Activated naive CD8-positive, alpha-beta T cell treated with anti-CD3 and anti-CD28 coated beads, Interleukin-2, amount 50 U/mL, for 24 hours (primary cell): Measurements from ENCODE around the gene CST5.
"Not testable (repeated sequence)": the region's sequence is repeated elsewhere in the genome, so short reads cannot be mapped to it uniquely, and the experiment has no call there.

Source experiments
- ATAC-seq: fragments of 150-1000 bp; cut with Tn5 transposase; one replicate; pipeline ENCODE4 v1.10.0; 2021
- DNase-seq: peaks from one replicate; pipeline ENCODE4 v3.0.0; 2021
- H3K27ac Mint-ChIP-seq: one replicate; pipeline ENCODE4 v1.8.0; 2021; ENCODE audit warnings: mild to moderate bottlenecking, mixed read lengths
- H3K27me3 Mint-ChIP-seq: one replicate; pipeline ENCODE4 v1.8.0; 2021; ENCODE audit warnings: mixed read lengths
- H3K36me3 Mint-ChIP-seq: one replicate; pipeline ENCODE4 v1.8.0; 2021; ENCODE audit warnings: low read depth, mixed read lengths
- H3K4me1 Mint-ChIP-seq: one replicate; pipeline ENCODE4 v1.8.0; 2021; ENCODE audit warnings: mixed read lengths
- H3K4me3 Mint-ChIP-seq: one replicate; pipeline ENCODE4 v1.8.0; 2021; ENCODE audit warnings: mild to moderate bottlenecking, moderate library complexity, mixed read lengths
- H3K9me3 Mint-ChIP-seq: one replicate; pipeline ENCODE4 v1.8.0; 2021; ENCODE audit warnings: mixed read lengths

The CST5 gene

DNA sequence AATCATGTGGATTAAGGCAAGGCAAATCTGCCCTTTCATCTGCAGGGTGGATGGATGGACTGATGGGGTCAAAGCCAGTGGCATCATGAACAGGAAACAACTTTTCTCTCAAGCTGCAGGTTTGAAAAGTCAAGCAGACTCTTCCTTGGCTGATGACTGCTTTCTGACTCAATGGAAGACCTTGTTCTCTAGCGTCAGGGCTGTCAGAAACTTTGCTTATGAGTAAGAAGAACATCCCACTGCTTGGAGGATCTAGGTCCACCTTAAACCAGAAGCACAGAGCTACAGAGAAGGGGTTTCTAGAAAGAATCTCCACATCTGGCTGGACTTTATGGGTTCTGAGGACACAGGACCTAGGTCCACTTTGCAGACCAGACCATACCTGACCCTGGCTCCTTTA, 36.3 kb upstream of the CST5 start:
- Mint-ChIP-seq H3K36me3 (no peaks in the 10 kb centered on the region), H3K27me3 (peaks cover 2% of the 10 kb centered on the region), H3K4me3 (no peak overlapping the region), H3K4me1 (peaks cover 40% of the 10 kb centered on the region), H3K27ac (no peak overlapping the region), H3K9me3 (no peaks in the 10 kb centered on the region)
- peak; percentile 48 for ATAC-seq
- DNase-seq: no peak

- H3K27me3 Mint-ChIP-seq, H3K4me3 Mint-ChIP-seq, H3K27ac Mint-ChIP-seq, ATAC-seq, DNase-seq, H3K36me3 Mint-ChIP-seq, H3K9me3 Mint-ChIP-seq: not testable (repeated sequence)
- H3K4me1 Mint-ChIP-seq: peaks cover 27% of the 10 kb centered on the region
These were observed 34.9 kb upstream of the CST5 start for GRCh38 chr20:23914469-23914868.

DNA sequence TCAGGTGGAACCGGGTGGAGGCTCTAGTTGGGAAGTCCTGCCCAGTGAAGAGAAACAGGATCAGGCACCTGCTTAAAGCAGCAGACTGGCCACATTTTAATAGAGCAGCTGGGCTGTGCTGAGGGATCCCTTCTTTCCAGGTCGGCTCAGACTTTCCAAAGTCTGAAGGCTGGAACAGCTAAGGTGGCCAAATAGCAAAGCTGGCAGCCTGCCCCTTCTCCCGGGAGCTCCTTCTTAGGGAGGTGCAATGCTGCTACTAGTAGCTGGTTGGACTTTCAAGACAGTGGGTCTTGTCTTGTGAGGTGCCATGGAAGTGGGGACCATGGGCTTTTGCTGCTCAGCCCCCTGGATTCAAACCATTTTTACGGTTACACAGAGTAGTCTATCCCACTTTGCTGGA, 30.7 kb upstream of the CST5 start:
- DNase-seq (no peak), ATAC-seq (no peak)
- peaks cover 9% of the 10 kb centered on the region for H3K4me1 Mint-ChIP-seq
- H3K27ac Mint-ChIP-seq: no peak overlapping the region
- H3K4me3 Mint-ChIP-seq: no peak overlapping the region
- H3K36me3 Mint-ChIP-seq: no peaks in the 10 kb centered on the region
- peaks cover 2% of the 10 kb centered on the region for H3K27me3 Mint-ChIP-seq
- H3K9me3 Mint-ChIP-seq: peaks cover 24% of the 10 kb centered on the region

DNA sequence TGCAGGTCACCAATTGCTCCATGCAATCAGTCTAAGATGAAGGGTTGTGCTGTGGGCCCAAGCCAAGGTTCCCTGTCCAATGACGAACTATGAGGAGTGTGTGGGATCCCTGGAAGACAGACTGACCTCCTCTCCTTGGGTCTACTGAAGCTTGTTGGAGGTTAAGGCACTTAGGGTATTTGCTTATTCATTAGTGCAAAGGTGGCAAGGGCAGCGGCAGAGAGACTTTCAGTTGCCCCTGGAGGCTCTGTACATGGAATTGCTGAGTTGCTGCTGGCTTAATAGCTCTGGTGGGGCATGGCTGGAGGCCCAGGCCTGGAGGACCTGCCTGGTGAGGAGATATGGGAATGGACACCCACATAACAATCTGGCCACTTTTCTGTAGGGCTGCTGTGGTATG, 29.8 kb upstream of the CST5 start:
- no peak for DNase-seq
- Mint-ChIP-seq H3K27ac (no peak overlapping the region), H3K9me3 (peaks cover 25% of the 10 kb centered on the region), H3K36me3 (no peaks in the 10 kb centered on the region), H3K4me3 (no peak overlapping the region), H3K27me3 (peaks cover 2% of the 10 kb centered on the region), H3K4me1 (peaks cover 6% of the 10 kb centered on the region)
- ATAC-seq: no peak

GRCh38 chr20:23907579-23907978, 28.0 kb upstream of the CST5 start:
- Mint-ChIP-seq H3K36me3 (peaks cover 2% of the 10 kb centered on the region), H3K27ac (no peak overlapping the region), H3K4me3 (no peak overlapping the region), H3K9me3 (peaks cover 37% of the 10 kb centered on the region), H3K27me3 (no peaks in the 10 kb centered on the region), H3K4me1 (peaks cover 10% of the 10 kb centered on the region)
- DNase-seq: no peak
- ATAC-seq: no peak

DNA sequence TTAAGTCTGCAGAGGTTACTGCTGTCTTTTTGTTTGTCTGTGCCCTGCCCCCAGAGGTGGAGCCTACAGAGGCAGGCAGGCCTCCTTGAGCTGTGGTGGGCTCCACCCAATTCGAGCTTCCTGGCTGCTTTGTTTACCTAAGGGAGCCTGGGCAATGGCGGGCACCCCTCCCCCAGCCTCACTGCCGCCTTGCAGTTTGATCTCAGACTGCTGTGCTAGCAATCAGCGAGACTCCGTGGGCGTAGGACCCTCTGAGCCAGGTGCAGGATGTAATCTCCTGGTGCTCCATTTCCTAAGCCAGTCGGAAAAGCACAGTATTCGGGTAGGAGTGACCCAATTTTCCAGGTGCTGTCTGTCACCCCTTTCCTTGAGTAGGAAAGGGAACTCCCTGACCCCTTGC, 22.8 kb upstream of the CST5 start:
- not testable (repeated sequence) for ATAC-seq
- Mint-ChIP-seq H3K27ac (peak overlapping the region; percentile 51), H3K4me3 (peak overlapping the region; percentile 21)

GRCh38 chr20:23890867-23891266, 11.3 kb upstream of the CST5 start:
- H3K9me3 Mint-ChIP-seq, DNase-seq, H3K36me3 Mint-ChIP-seq, H3K27ac Mint-ChIP-seq, H3K4me1 Mint-ChIP-seq, H3K4me3 Mint-ChIP-seq, ATAC-seq, H3K27me3 Mint-ChIP-seq: not testable (repeated sequence)

More for the DNA sequence above, 22.8 kb upstream of the CST5 start:
- peaks cover 14% of the 10 kb centered on the region for H3K4me1 Mint-ChIP-seq
- not testable (repeated sequence) for DNase-seq, H3K36me3 Mint-ChIP-seq, H3K27me3 Mint-ChIP-seq
- H3K9me3 Mint-ChIP-seq: peaks cover 19% of the 10 kb centered on the region

DNA sequence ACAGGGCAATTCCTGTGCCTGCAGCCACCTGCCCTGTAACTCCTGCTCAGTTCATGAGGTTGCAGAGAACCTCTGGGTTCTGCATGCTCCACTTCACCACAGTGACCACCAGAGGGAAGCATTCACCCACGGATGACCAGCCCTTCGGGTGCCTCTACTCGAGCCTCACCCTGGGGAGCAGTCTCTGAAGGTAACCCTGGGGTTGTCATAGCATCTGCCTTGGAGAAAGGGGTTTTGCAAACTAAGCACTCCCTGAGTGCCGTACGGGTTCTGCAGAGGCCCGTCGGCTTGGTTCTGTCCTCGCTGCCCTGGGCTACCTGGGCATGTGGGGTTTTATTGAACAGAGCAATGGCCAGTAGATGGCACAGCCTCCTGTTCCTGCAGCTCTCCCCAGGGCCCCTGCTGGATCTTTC, 10.2 kb upstream of the CST5 start:
- no peaks in the 10 kb centered on the region for H3K9me3 Mint-ChIP-seq
- no peaks in the 10 kb centered on the region for H3K27me3 Mint-ChIP-seq
- ATAC-seq: peak; percentile 89

DNA sequence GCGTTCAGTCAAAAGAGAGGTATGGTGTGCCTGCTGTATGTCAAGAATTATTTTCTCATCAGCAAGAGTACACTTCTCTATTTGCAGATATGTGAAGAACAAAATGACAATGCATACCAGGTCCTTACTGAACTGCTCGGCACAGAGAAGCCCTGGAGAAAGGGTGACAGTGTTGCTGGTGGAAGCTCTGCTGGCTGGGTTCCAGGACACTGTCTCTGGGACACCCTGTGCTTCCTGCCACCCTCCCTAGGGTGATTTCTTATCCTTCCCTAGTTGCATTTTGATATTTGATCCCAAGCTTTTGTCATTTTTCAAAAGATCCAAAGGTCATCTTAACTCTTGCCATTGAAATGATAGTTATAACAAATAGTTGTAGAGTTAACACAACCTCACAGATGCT, 8.3 kb upstream of the CST5 start:
- Mint-ChIP-seq H3K4me3 (no peak overlapping the region), H3K27ac (no peak overlapping the region), H3K4me1 (no peaks in the 10 kb centered on the region), H3K9me3 (no peaks in the 10 kb centered on the region), H3K27me3 (no peaks in the 10 kb centered on the region), H3K36me3 (no peaks in the 10 kb centered on the region)
- no peak for DNase-seq
- ATAC-seq: no peak

More for the DNA sequence above, 10.2 kb upstream of the CST5 start:
- no peaks in the 10 kb centered on the region for H3K36me3 Mint-ChIP-seq
- no peaks in the 10 kb centered on the region for H3K4me1 Mint-ChIP-seq
- DNase-seq: peak; percentile 63
- H3K27ac Mint-ChIP-seq: no peak overlapping the region
- no peak overlapping the region for H3K4me3 Mint-ChIP-seq

DNA sequence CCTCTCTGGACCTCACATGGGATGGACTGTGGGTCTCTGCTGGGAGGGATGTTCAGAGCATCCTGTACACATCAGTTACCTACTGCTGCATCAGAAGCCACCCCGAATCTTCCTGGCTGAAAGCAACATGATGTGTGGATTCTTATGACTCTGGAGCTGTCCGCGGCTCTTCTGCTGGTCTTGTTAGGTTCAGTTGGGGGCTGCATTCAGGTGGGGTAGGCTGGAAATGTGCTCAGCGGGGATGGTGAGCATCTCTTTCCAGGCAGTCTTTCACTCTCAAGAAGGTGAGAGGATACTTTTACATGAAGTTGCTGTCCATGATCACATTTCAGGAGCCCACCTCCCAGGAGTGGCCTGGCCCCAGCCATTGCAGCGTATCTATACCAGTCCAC, 5.2 kb upstream of the CST5 start:
- no peak for ATAC-seq
- Mint-ChIP-seq H3K4me1 (no peaks in the 10 kb centered on the region), H3K9me3 (no peaks in the 10 kb centered on the region), H3K27ac (no peak overlapping the region), H3K36me3 (no peaks in the 10 kb centered on the region), H3K4me3 (no peak overlapping the region), H3K27me3 (no peaks in the 10 kb centered on the region)
- no peak for DNase-seq

DNA sequence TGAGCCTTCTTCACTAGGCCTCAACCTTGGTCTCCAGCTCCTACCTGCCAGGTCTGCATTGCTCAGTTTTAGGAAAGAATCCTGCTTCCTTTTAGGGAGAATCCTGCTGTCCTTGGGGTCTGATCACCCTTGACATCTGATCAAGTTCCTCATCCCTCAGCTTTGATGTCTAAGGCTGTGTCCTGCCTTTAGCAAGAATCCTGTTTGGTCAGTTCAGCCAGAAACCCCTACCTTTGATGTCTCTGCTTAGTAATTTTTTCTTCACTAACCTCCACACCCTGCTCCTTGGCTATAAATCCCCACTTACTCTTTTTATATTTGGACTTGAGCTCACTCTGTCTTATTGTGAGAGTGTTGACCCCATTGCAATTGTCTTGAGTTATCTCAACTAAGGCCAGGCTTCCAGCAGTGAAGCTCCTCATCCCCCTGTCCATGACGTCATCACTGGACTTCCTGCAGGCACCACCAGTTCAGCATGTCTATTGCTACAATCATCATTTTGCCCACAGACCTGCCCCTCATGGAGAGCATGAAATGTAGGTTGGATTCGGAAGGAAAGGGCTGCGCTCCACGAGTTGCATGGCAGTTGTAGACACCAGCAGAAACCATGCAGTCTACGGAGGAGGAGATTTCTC, 4.7 kb upstream of the CST5 start:
- Mint-ChIP-seq H3K4me3 (no peak overlapping the region), H3K36me3 (no peaks in the 10 kb centered on the region), H3K4me1 (no peaks in the 10 kb centered on the region), H3K27me3 (no peaks in the 10 kb centered on the region), H3K9me3 (no peaks in the 10 kb centered on the region), H3K27ac (no peak overlapping the region)
- no peak for ATAC-seq
- no peak for DNase-seq

- H3K27ac Mint-ChIP-seq: no peak overlapping the region
- H3K4me1 Mint-ChIP-seq: no peaks in the 10 kb centered on the region
- no peaks in the 10 kb centered on the region for H3K9me3 Mint-ChIP-seq
These were observed 1.8 kb upstream of the CST5 start for GRCh38 chr20:23881371-23881770.

GRCh38 chr20:23880417-23880816, 869 bp upstream of the CST5 start:
- Mint-ChIP-seq H3K4me1 (no peaks in the 10 kb centered on the region), H3K4me3 (no peak overlapping the region), H3K9me3 (no peaks in the 10 kb centered on the region), H3K27ac (no peak overlapping the region), H3K36me3 (no peaks in the 10 kb centered on the region), H3K27me3 (no peaks in the 10 kb centered on the region)
- DNase-seq: no peak
- no peak for ATAC-seq

More at GRCh38 chr20:23881371-23881770, 1.8 kb upstream of the CST5 start:
- Mint-ChIP-seq H3K4me3 (no peak overlapping the region), H3K36me3 (no peaks in the 10 kb centered on the region), H3K27me3 (no peaks in the 10 kb centered on the region)
- DNase-seq (no peak), ATAC-seq (no peak)

DNA sequence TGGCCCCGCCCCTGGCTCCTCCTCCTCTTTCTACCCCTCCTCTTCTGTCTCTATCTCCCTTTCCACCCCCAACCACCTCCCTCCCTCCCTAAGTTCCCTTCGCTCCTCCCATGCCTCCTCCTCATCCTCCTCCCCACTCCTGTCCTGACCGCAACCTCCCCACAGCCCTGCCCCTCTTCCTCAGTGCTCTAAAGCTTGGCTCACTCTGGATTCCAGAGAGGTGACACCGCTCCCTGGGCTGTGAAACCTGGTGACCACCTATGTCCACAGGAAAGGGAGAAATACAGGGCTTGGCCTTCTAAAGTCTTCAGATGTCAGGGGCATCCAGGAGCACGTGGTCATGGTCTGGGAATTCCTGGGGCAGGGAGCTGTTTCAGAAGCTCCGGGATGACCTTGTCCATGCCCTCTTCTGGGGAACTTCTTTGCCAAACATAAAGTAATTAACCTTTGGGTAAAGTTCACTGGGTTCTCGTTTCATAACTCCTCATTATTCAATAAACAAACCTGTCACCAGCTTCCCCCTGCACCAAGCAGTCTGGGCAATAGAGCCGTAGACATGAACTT, 345 bp upstream of the CST5 start:
- ATAC-seq: no peak
- Mint-ChIP-seq H3K9me3 (no peaks in the 10 kb centered on the region), H3K36me3 (no peaks in the 10 kb centered on the region), H3K27me3 (no peaks in the 10 kb centered on the region), H3K4me3 (no peak overlapping the region), H3K4me1 (no peaks in the 10 kb centered on the region), H3K27ac (no peak overlapping the region)
- DNase-seq: no peak

- no peak for ATAC-seq
- H3K9me3 Mint-ChIP-seq: no peaks in the 10 kb centered on the region
- no peaks in the 10 kb centered on the region for H3K27me3 Mint-ChIP-seq
- H3K36me3 Mint-ChIP-seq: no peaks in the 10 kb centered on the region
- no peak for DNase-seq
- peaks cover 9% of the 10 kb centered on the region for H3K4me1 Mint-ChIP-seq
- no peak overlapping the region for H3K4me3 Mint-ChIP-seq
- H3K27ac Mint-ChIP-seq: no peak overlapping the region
These were observed 761 bp downstream of the CST5 start for GRCh38 chr20:23878787-23879186.
